Measurements from ENCODE around the gene CCND2.

CCND2 gene

GRCh38 chr12:4285070-4285469 is 11.5 kb downstream of the CCND2 start:
- Histone ChIP-seq H3K9me3 (ENCODE audit: control insufficient read depth, insufficient read depth, low read depth, low read length) (no peaks in the 10 kb centered on the region), H3K36me3 (ENCODE audit: control insufficient read depth in 2 of 2, insufficient read depth in 1 of 2, low read length in 2 of 2) (peaks cover 22 to 99% of the 10 kb centered on the region in 2 experiments), H3K4me3 (ENCODE audit: low read depth, low read length) (no peak overlapping the region), H3K4me1 (ENCODE audit: control insufficient read depth, insufficient read depth, low read length) (no peaks in the 10 kb centered on the region), H3K27ac (ENCODE audit: extremely low read depth, low read depth, low read length) (no peak overlapping the region)
- TF ChIP-seq ZNF596 (tag by site-specific recombination; IDR thresholded peaks at IDR 0.05) (no peak), ZNF302 (tag by site-specific recombination; IDR thresholded peaks at IDR 0.05; ENCODE audit: low read depth) (no peak), ZNF354C (tag by site-specific recombination; IDR thresholded peaks at IDR 0.05; ENCODE audit: borderline replicate concordance, low read depth) (no peak), ZNF639 (tag by site-specific recombination; IDR thresholded peaks at IDR 0.05) (no peak), ZNF221 (tag by site-specific recombination; IDR thresholded peaks at IDR 0.05; ENCODE audit: borderline replicate concordance) (no peak), ZNF692 (tag by site-specific recombination; IDR thresholded peaks at IDR 0.05) (no peak), ZNF654 (tag by site-specific recombination; IDR thresholded peaks at IDR 0.05; ENCODE audit: low read depth) (no peak), ZFP3 (tag by site-specific recombination; IDR thresholded peaks at IDR 0.05; ENCODE audit: low read depth) (no peak), SALL2 (tag by site-specific recombination; IDR thresholded peaks at IDR 0.05; ENCODE audit: borderline replicate concordance) (no peak), ZNF544 (tag by site-specific recombination; IDR thresholded peaks at IDR 0.05) (no peak), ZNF473 (tag by site-specific recombination; IDR thresholded peaks at IDR 0.05) (no peak), OSR2 (tag by site-specific recombination; IDR thresholded peaks at IDR 0.05) (no peak), ZNF114 (tag by site-specific recombination; IDR thresholded peaks at IDR 0.05) (no peak), ZNF24 (tag by site-specific recombination; IDR thresholded peaks at IDR 0.05) (no peak), ZNF391 (tag by site-specific recombination; IDR thresholded peaks at IDR 0.05; ENCODE audit: borderline replicate concordance, low read depth) (no peak), ZBTB7A (tag by site-specific recombination; IDR thresholded peaks at IDR 0.05; ENCODE audit: low read depth) (no peak), ZNF335 (tag by site-specific recombination; conservative IDR thresholded peaks at IDR 0.05) (no peak), GLI4 (tag by site-specific recombination; IDR thresholded peaks at IDR 0.05) (no peak), ZNF366 (tag by site-specific recombination; conservative IDR thresholded peaks at IDR 0.05) (no peak), ZSCAN5A (tag by site-specific recombination; IDR thresholded peaks at IDR 0.05) (no peak)
- ChIA-PET POLR2A (no interaction called here), CTCF (interaction anchor here (0.5 to 3.0 kb wide), 3 partner anchors 8 to 504 kb away, joined by 3 to 15 read pairs (median 3); no protein-coding TSS in a partner anchor)

- TF ChIP-seq KLF16 (tag by site-specific recombination; IDR thresholded peaks at IDR 0.05) (no peak), REPIN1 (tag by site-specific recombination; IDR thresholded peaks at IDR 0.05; ENCODE audit: low read depth) (no peak), ZNF544 (tag by site-specific recombination; IDR thresholded peaks at IDR 0.05) (no peak), MZF1 (tag by site-specific recombination; IDR thresholded peaks at IDR 0.05; ENCODE audit: borderline replicate concordance) (no peak)
- POLR2A ChIA-PET: interaction anchor here (0.6 kb wide), 1 partner anchor 178 kb away, joined by 4 read pairs; no protein-coding TSS in a partner anchor
- CTCF ChIA-PET: interaction anchor here (3.0 kb wide), 1 partner anchor 9 kb away, joined by 15 read pairs; no protein-coding TSS in a partner anchor
- Histone ChIP-seq H3K4me3 (ENCODE audit: low read depth, low read length) (no peak overlapping the region), H3K9me3 (ENCODE audit: control insufficient read depth, insufficient read depth, low read depth, low read length) (no peaks in the 10 kb centered on the region), H3K27ac (ENCODE audit: extremely low read depth, low read depth, low read length) (no peak overlapping the region), H3K36me3 (ENCODE audit: control insufficient read depth in 2 of 2, insufficient read depth in 1 of 2, low read length in 2 of 2) (peaks cover 21 to 99% of the 10 kb centered on the region in 2 experiments), H3K4me1 (ENCODE audit: control insufficient read depth, insufficient read depth, low read length) (no peaks in the 10 kb centered on the region)
These were observed 12.7 kb downstream of the CCND2 start for GRCh38 chr12:4286228-4286627.

All from HEK293 (cell line).